AG09319 (cell line): ENCODE results near the gene ZNF697.
A peak's percentile ranks its signal among the peaks of the same experiment; 100 is the strongest.
"Not testable (repeated sequence)": the region's sequence is repeated elsewhere in the genome, so short reads cannot be mapped to it uniquely, and the experiment has no call there.

Source experiments
- DNase-seq: peaks from one replicate; pipeline ENCODE4 v3.0.0-alpha.2; 2010; ENCODE audit warnings: low read depth; ENCODE audit errors: extremely low read depth
- CTCF ChIP-seq: IDR thresholded peaks from 2 replicates; pipeline ENCODE4 v1.5.1; 2011; ENCODE audit warnings: low read depth, mild to moderate bottlenecking, inconsistent platforms, low read length, moderate library complexity

The ZNF697 gene

GRCh38 chr1:119595168-119595567 is 52.9 kb downstream of the ZNF697 start:
- no peak for TF ChIP-seq CTCF

GRCh38 chr1:119594376-119594775 is 53.7 kb downstream of the ZNF697 start:
- DNase-seq = no peak
- no peak for TF ChIP-seq CTCF

More at GRCh38 chr1:119595168-119595567, 52.9 kb downstream of the ZNF697 start:
- DNase-seq = no peak

- no peak for DNase-seq
- TF ChIP-seq CTCF = no peak
These were observed 54.3 kb downstream of the ZNF697 start for GRCh38 chr1:119593805-119594204.

- DNase-seq = no peak
- no peak for TF ChIP-seq CTCF
These were observed 57.7 kb downstream of the ZNF697 start for GRCh38 chr1:119590393-119590792.

GRCh38 chr1:119588621-119589020 is 59.4 kb downstream of the ZNF697 start:
- no peak for TF ChIP-seq CTCF
- DNase-seq = no peak

- TF ChIP-seq CTCF = no peak
- no peak for DNase-seq
These were observed 60.7 kb downstream of the ZNF697 start for GRCh38 chr1:119587341-119587740.

GRCh38 chr1:119585801-119586200 is 62.3 kb downstream of the ZNF697 start:
- DNase-seq = not testable (repeated sequence)

GRCh38 chr1:119582801-119583200 is 65.3 kb downstream of the ZNF697 start:
- TF ChIP-seq CTCF = peak; percentile 59
- DNase-seq = no peak

- DNase-seq = not testable (repeated sequence)
These were observed 67.0 kb downstream of the ZNF697 start for GRCh38 chr1:119581076-119581475.
